GM19238 (cell line): Measurements from ENCODE around the gene NRXN3.

Experiments
- DNase-seq: peaks from one replicate; pipeline ENCODE4 v3.0.0; 2011; ENCODE audit warnings: low spot score; ENCODE audit not compliant: insufficient read length

The NRXN3 gene

GRCh38 chr14:78319887-78320635 lies 149.9 kb downstream of the NRXN3 start:
- DNase-seq = no peak

GRCh38 chr14:78324353-78324752 lies 154.2 kb downstream of the NRXN3 start:
- no peak for DNase-seq

- no peak for DNase-seq
Measured at GRCh38 chr14:78325911-78326310, 155.7 kb downstream of the NRXN3 start.

GRCh38 chr14:78327426-78328221 lies 157.5 kb downstream of the NRXN3 start:
- no peak for DNase-seq

- DNase-seq = no peak
Measured at GRCh38 chr14:78329371-78329770, 159.2 kb downstream of the NRXN3 start.

- no peak for DNase-seq
Measured at GRCh38 chr14:78335531-78335930, 165.4 kb downstream of the NRXN3 start.

- DNase-seq = no peak
Measured at GRCh38 chr14:78340250-78340649, 170.1 kb downstream of the NRXN3 start.

- DNase-seq = no peak
Measured at GRCh38 chr14:78341827-78342389, 171.7 kb downstream of the NRXN3 start.

- no peak for DNase-seq
Measured at GRCh38 chr14:78342879-78343278, 172.7 kb downstream of the NRXN3 start.

GRCh38 chr14:78344290-78344689 lies 174.1 kb downstream of the NRXN3 start:
- no peak for DNase-seq

GRCh38 chr14:78345131-78345744 lies 175.1 kb downstream of the NRXN3 start:
- DNase-seq = no peak

GRCh38 chr14:78346747-78347146 lies 176.6 kb downstream of the NRXN3 start:
- DNase-seq = no peak

GRCh38 chr14:78355109-78355508 lies 184.9 kb downstream of the NRXN3 start:
- DNase-seq = no peak

- DNase-seq = no peak
Measured at GRCh38 chr14:78356391-78356790, 186.2 kb downstream of the NRXN3 start.

GRCh38 chr14:78358591-78358990 lies 188.4 kb downstream of the NRXN3 start:
- no peak for DNase-seq

GRCh38 chr14:78359581-78359980 lies 189.4 kb downstream of the NRXN3 start:
- no peak for DNase-seq

- no peak for DNase-seq
Measured at GRCh38 chr14:78363008-78363407, 192.8 kb downstream of the NRXN3 start.

GRCh38 chr14:78367355-78367754 lies 197.2 kb downstream of the NRXN3 start:
- DNase-seq = no peak

GRCh38 chr14:78383060-78383459 lies 212.9 kb downstream of the NRXN3 start:
- no peak for DNase-seq

- no peak for DNase-seq
Measured at GRCh38 chr14:78398216-78398615, 228.0 kb downstream of the NRXN3 start.

GRCh38 chr14:78399316-78399889 lies 229.2 kb downstream of the NRXN3 start:
- DNase-seq = no peak

GRCh38 chr14:78401866-78402265 lies 231.7 kb downstream of the NRXN3 start:
- no peak for DNase-seq
